GM18867 (cell line): Measurements from ENCODE around the gene PPM1L.
A peak's percentile ranks its signal among the peaks of the same experiment; 100 is the strongest.

Experiments
- ATAC-seq: cut with Tn5 transposase; IDR thresholded peaks from one replicate; pipeline ENCODE4 v1.9.1; 2021; ENCODE audit warnings: mild to moderate bottlenecking, moderate library complexity; ENCODE audit not compliant: unreplicated experiment

The PPM1L gene

GRCh38 chr3:160921020-160921635 lies 165.1 kb downstream of the PPM1L start:
- ATAC-seq = peak; percentile 90

- no peak for ATAC-seq
These were observed 168.7 kb downstream of the PPM1L start for GRCh38 chr3:160924776-160925175.

- ATAC-seq = no peak
These were observed 171.6 kb downstream of the PPM1L start for GRCh38 chr3:160927620-160928019.

- ATAC-seq = peak; percentile 57
These were observed 172.2 kb downstream of the PPM1L start for GRCh38 chr3:160928183-160928726.

- no peak for ATAC-seq
These were observed 173.6 kb downstream of the PPM1L start for GRCh38 chr3:160929595-160929994.

GRCh38 chr3:160931474-160931873 lies 175.4 kb downstream of the PPM1L start:
- no peak for ATAC-seq

GRCh38 chr3:160935413-160936095 lies 179.5 kb downstream of the PPM1L start:
- ATAC-seq = no peak

- peak; percentile 97 for ATAC-seq
These were observed 186.0 kb downstream of the PPM1L start for GRCh38 chr3:160941885-160942494.

- no peak for ATAC-seq
These were observed 188.0 kb downstream of the PPM1L start for GRCh38 chr3:160943996-160944395.

GRCh38 chr3:160945336-160945735 lies 189.3 kb downstream of the PPM1L start:
- no peak for ATAC-seq

GRCh38 chr3:160948273-160948672 lies 192.2 kb downstream of the PPM1L start:
- no peak for ATAC-seq

- no peak for ATAC-seq
These were observed 193.4 kb downstream of the PPM1L start for GRCh38 chr3:160949460-160949859.

GRCh38 chr3:160950542-160950941 lies 194.5 kb downstream of the PPM1L start:
- ATAC-seq = no peak

- ATAC-seq = no peak
These were observed 194.9 kb downstream of the PPM1L start for GRCh38 chr3:160950954-160951353.

- ATAC-seq = no peak
These were observed 195.8 kb downstream of the PPM1L start for GRCh38 chr3:160951642-160952487.

- ATAC-seq = no peak
These were observed 197.7 kb downstream of the PPM1L start for GRCh38 chr3:160953686-160954085.

GRCh38 chr3:160956785-160957184 lies 200.8 kb downstream of the PPM1L start:
- peak; percentile 82 for ATAC-seq

GRCh38 chr3:160960568-160960967 lies 204.5 kb downstream of the PPM1L start:
- no peak for ATAC-seq

- ATAC-seq = no peak
These were observed 207.9 kb downstream of the PPM1L start for GRCh38 chr3:160963949-160964348.

GRCh38 chr3:160968761-160969160 lies 212.7 kb downstream of the PPM1L start:
- no peak for ATAC-seq
